Measurements from ENCODE around the gene LRMDA.

- TF ChIP-seq MTA3 (IDR thresholded peaks at IDR 0.05; ENCODE audit: borderline replicate concordance, low read length): no peak
- TF ChIP-seq CTCF (IDR thresholded peaks at IDR 0.05 in 2 of 3, conservative IDR thresholded peaks at IDR 0.05 in 1 of 3; ENCODE audit: control insufficient read depth in 2 of 3, extremely low read depth in 1 of 3, insufficient read depth in 1 of 3, low read depth in 3 of 3, low read length in 3 of 3): no peak
- no peak for TF ChIP-seq BACH1 (IDR thresholded peaks at IDR 0.05; ENCODE audit: borderline replicate concordance)
- TF ChIP-seq SREBF1 (IDR thresholded peaks at IDR 0.05; ENCODE audit: low read length): no peak
- TF ChIP-seq FOXM1 (IDR thresholded peaks at IDR 0.05; ENCODE audit: low read depth, low read length): no peak
- no peak for TF ChIP-seq NFYB (IDR thresholded peaks at IDR 0.05; ENCODE audit: insufficient read depth, low read depth, low read length)
- no peak for TF ChIP-seq SREBF2 (IDR thresholded peaks at IDR 0.05; ENCODE audit: low read length)
- no peak for TF ChIP-seq EZH2 (IDR thresholded peaks at IDR 0.05; ENCODE audit: borderline replicate concordance, control insufficient read depth, low read depth, low read length)
- TF ChIP-seq MYC (IDR thresholded peaks at IDR 0.05; ENCODE audit: insufficient read depth, insufficient read length, insufficient replicate concordance, low read length, severe bottlenecking): no peak
- no peak for TF ChIP-seq BRCA1 (IDR thresholded peaks at IDR 0.05; ENCODE audit: low read depth, low read length)
- TF ChIP-seq MLLT1 (IDR thresholded peaks at IDR 0.05): no peak
- no peak for TF ChIP-seq NBN (IDR thresholded peaks at IDR 0.05)
- no peak for TF ChIP-seq REST (IDR thresholded peaks at IDR 0.05; ENCODE audit: low read depth, low read length)
These were observed 854.1 kb downstream of the LRMDA start for GRCh38 chr10:76285515-76285914.

Measured in GM12878 (cell line).